Inflammatory macrophage treated with lipopolysaccharide for 4 hours (primary cell): ENCODE measurements around the gene HLCS.
"Not testable (repeated sequence)": the region's sequence is repeated elsewhere in the genome, so short reads cannot be mapped to it uniquely, and the experiment has no call there.

Experiments
- DNase-seq: peaks from one replicate; pipeline ENCODE4 v3.0.0-alpha.2; 2020

Gene HLCS

GRCh38 chr21:36845790-36846189, 120.7 kb downstream of the HLCS start:
- DNase-seq: no peak

- DNase-seq: no peak
Observed at GRCh38 chr21:36845070-36845469, 121.4 kb downstream of the HLCS start.

- no peak for DNase-seq
Observed at GRCh38 chr21:36841866-36842265, 124.6 kb downstream of the HLCS start.

GRCh38 chr21:36839735-36840134, 126.7 kb downstream of the HLCS start:
- DNase-seq: no peak

- DNase-seq: no peak
Observed at GRCh38 chr21:36839123-36839522, 127.3 kb downstream of the HLCS start.

- DNase-seq: no peak
Observed at GRCh38 chr21:36835383-36835795, 131.1 kb downstream of the HLCS start.

GRCh38 chr21:36834192-36834591, 132.3 kb downstream of the HLCS start:
- DNase-seq: no peak

- no peak for DNase-seq
Observed at GRCh38 chr21:36830100-36830499, 136.4 kb downstream of the HLCS start.

- no peak for DNase-seq
Observed at GRCh38 chr21:36828891-36829515, 137.5 kb downstream of the HLCS start.

- no peak for DNase-seq
Observed at GRCh38 chr21:36828208-36828607, 138.3 kb downstream of the HLCS start.

GRCh38 chr21:36825658-36826057, 140.8 kb downstream of the HLCS start:
- DNase-seq: no peak

- DNase-seq: peak; percentile 3
Observed at GRCh38 chr21:36821032-36821299, 145.5 kb downstream of the HLCS start.

GRCh38 chr21:36820176-36821031, 146.1 kb downstream of the HLCS start:
- DNase-seq: no peak

- no peak for DNase-seq
Observed at GRCh38 chr21:36817732-36818450, 148.6 kb downstream of the HLCS start.

GRCh38 chr21:36816561-36817130, 149.8 kb downstream of the HLCS start:
- no peak for DNase-seq

GRCh38 chr21:36816026-36816425, 150.4 kb downstream of the HLCS start:
- not testable (repeated sequence) for DNase-seq

GRCh38 chr21:36815284-36815683, 151.2 kb downstream of the HLCS start:
- DNase-seq: no peak

- no peak for DNase-seq
Observed at GRCh38 chr21:36813052-36813451, 153.4 kb downstream of the HLCS start.

- no peak for DNase-seq
Observed at GRCh38 chr21:36811762-36812161, 154.7 kb downstream of the HLCS start.

- no peak for DNase-seq
Observed at GRCh38 chr21:36810443-36810842, 156.0 kb downstream of the HLCS start.

GRCh38 chr21:36807422-36807928, 159.0 kb downstream of the HLCS start:
- no peak for DNase-seq

GRCh38 chr21:36806103-36806502, 160.4 kb downstream of the HLCS start:
- DNase-seq: no peak

GRCh38 chr21:36804874-36805611, 161.4 kb downstream of the HLCS start:
- DNase-seq: no peak
